Activated CD4-positive, alpha-beta T cell treated with anti-CD3 and anti-CD28 coated beads, Interleukin-2, amount 50 U/mL, for 16 hours (primary cell): ENCODE results near the gene CFAP141.
"Not testable (repeated sequence)": the region's sequence is repeated elsewhere in the genome, so short reads cannot be mapped to it uniquely, and the experiment has no call there.

ENCODE experiments used
- DNase-seq: peaks from one replicate; pipeline ENCODE4 v3.0.0-alpha.2; 2020

CFAP141 gene

DNA sequence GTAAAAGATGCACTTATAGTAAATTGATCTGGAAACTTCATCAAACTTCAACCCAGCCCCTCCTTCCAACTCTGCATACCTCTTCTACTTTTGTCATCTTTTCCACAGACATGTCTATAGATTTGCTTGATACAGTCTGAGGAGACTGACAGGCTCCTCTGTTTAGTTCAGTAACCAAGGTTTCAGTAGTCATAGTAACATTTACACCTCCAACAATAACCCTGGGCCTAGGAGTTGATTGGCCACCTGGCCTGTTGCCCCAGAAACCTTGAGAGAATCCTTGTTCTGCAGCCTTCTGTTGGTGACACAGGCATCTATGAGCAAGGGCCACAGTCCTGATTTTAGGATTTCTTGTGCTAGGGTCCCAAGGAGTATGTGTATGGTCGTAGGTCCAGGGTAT, at the start of gene CFAP141:
Gene CFAP141, minus strand, starts transcription at position 138 of the 400 bp plus-strand sequence. Its CDS starts 26 bp downstream, at position 112.
- peak; percentile 47 for DNase-seq

DNA sequence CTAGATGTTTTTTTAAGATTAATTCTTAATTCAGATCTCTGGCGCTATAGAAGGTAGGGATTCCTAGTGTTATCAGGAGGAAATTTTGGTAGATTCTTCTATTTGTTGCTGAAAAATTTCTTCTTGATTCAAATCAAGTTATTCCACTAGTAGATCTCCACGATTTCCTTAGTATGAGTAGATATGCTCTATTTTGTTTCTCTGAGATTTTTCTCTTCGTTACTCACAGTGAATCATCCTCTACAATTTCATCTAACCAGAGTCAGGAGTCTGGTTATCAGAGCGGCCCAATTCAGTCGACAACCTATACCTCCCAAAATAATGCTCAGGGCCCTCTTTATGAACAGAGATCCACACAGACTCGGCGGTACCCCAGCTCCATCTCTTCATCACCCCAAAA, 47.5 kb upstream of the CFAP141 start:
- no peak for DNase-seq

DNA sequence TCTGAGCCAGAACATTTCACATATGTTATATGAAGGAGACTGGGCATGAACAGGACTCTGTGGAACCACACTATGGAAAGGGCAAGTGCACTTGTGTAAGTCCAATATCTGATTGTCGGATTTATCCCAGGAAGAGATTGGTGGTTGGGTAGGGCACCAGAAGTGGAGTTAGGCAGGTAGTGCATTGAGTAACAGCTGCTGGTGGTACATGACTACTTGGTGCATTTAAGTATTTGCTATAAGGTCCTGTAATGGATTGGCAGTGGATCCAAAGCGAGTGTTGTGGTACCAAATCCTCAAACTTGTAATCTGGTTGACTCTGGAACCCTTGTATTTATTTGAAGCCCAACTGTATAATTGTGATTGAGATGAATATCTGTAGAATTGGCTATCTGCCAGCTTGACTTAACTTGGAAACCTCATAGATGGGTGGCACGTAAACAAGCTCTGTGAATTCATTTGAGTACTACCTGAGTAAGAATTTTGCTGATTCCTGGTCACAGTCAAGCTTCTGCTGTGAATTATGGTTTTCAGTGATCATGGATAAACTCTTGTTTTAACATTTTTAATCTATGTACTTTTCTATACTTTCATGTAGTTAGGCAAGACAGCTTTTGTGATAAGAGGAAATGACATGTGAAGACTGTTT, 35.7 kb upstream of the CFAP141 start:
- DNase-seq: no peak

DNA sequence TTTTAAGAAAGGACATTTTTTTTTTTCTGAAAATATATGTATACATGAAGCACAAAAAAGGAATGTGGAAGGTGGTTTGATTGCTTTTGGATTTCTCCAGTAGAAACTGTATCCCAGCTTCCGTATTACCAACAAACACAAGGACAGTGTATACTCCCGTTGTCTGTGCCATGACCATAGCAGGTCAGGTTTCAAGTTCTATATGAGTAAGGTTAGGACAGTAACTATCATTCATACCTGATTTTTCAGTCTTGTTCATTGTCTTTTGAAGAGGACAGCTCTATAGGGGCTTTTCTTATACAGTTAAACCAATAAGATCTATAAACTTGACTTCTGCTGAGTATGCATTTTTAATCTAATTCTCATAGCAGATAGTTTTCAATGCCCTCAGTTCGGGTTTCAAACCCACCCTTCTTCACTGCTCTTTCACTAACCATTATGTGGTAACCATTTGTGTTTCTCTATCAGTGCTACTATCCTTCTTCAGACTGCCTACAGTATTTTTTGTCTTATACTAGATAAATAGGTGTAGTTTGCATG, 34.2 kb upstream of the CFAP141 start:
- no peak for DNase-seq

DNA sequence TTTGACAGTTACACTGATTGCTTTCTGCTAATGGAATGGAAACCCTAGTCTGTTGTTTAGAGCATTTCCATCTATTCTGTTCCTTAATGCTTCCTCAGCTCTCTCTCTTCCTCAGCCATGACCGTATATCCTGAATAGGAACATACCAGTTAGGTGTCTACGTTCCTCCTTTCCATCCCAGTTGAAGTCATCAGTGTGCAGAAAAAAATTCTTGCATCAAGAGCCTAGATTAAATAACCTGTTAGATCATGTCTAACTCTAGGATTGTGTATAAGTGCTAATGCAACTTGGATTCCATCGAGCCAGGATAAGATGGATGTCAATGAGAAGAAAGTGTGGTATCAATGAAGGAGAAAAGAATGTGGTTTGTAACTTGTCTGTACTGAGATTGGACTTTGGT, 33.4 kb upstream of the CFAP141 start:
- no peak for DNase-seq

DNA sequence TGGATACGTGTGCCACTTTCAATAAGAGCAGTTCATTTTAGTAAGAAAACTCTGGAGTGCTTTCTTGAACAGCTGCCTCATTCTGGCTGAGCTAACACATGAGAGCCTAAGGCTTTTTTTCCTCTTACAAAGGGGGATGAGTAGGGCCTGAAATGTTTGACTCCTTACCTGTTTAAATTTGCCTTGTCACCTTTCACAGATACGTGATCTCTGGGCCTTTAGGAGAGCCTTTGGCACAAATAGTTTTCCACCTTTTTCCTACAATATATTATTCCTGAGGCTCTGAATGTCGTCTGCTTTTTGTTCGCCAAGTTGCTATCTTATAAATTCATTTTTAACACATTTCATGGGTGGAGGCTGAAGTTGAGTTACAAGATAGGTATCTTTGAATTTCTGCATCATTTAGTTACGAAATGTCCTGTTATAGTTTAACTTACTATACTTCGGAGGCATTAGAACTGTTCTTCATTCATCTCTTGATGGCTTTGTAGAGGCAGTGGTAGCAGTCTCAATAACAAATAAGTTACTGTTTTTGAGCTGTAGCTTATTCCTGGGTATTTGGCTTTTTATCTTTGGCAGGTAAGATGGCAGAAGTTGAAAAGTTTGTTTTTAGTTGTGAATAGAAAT, 31.9 kb upstream of the CFAP141 start:
- DNase-seq: no peak

DNA sequence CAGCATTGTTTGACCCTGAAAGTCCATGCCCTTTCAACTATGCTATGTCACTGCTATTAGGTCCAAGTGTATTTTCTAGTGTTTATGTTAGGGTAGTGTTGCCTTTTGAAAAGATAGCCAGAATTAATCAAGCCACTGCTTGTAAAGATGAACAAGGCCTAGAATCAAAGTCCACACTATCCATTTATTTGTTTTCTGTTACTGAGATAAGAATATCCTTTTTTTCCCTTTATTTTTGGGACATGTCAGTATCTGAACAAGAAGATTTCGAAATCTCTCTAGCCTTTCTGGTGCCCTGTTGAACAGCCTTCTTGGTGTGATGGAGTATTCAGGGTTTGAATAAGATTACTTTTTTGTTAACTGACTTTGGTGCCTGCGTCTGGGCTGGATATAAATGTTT, 31.3 kb upstream of the CFAP141 start:
- no peak for DNase-seq

DNA sequence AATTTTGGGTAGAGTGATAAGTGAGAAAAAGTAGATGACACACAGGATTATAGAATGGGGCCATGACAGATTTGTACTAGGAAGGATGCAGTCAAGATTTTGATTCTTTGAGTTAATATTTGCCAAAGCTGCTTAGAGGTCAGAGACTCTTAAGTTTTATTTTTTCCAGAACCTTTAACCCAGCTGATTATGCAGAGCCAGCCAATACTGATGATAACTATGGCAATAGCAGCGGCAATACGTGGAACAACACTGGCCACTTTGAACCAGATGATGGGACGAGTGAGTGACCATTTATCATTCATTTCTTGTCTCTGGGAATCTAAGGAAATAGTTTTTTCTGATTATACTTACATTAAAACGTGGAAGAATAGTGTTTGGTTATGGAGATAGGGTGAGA, 30.7 kb upstream of the CFAP141 start:
- DNase-seq: no peak

DNA sequence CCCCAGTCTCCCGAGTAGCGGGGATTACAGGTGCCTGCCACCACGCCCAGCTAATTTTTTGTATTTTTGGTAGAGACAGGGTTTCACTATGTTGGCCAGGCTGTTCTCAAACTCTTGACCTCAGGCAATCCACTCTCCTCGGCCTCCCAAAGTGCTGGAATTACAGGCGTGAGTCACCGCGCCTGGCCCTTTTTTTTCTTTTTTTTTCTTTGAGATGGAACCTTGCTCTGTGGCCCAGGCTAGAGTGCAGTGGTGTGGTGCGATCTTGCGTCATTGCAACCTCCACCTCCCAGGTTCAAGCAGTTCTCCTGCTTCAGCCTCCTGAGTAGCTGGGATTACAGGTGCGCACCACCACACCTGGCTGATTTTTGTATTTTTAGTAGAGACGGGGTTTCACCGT, 27.0 kb upstream of the CFAP141 start:
- DNase-seq: not testable (repeated sequence)

DNA sequence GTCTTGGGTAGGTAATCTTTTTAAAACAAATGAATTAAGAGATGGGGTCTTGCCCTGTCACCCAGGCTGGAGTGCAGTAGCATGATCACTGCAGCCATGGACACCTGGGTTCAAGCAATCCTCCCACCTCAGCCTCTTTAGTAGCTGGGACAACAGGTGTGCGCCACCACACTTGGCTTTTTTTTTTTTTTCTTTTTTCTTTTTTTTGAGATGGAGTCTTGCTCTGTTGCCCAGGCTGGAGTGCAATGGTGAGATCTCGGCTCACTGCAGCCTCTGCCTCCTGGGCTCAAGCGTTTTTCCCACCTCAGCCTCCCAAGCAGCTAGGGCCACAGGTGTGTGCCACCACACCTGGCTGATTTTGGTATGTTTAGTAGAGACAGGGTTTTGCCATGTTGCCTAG, 25.0 kb upstream of the CFAP141 start:
- DNase-seq: not testable (repeated sequence)

DNA sequence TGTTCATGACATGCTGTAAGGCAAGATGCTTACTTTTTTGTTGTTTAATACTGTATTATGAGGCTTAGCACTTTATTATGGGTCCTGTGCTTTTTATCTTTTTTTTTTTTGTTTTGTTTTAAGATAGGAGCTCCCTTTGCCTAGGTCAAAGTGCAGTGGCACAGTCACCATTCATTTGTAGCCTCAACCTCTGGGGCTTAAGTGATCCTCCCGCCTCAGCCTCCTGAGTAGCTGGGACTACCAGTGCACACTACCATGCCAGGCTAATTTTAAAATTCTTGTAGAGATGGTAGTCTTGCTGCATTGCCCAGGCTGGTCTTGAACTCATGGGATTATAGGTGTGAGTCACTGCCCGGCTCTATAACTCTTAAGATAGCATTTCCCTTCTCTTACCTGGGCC, 19.2 kb upstream of the CFAP141 start:
- no peak for DNase-seq

DNA sequence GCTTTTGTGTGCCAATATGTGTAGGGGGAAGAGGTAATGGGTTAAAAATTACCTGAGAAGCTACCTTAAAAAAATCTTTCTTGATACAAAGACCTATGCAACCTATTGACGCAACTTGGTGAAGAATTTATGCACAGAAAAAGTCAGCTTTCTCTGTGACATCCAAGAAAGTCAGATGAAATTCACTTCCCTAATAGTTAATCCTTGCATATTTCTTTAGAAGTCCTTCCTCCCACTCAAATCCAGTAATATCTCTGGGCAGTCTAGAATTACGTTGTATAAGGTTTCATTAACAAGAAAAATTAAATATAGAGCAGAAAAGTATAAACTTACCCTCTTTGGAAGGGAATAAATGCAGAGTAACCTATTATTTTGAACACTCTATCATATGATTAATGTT, 17.5 kb upstream of the CFAP141 start:
- no peak for DNase-seq

DNA sequence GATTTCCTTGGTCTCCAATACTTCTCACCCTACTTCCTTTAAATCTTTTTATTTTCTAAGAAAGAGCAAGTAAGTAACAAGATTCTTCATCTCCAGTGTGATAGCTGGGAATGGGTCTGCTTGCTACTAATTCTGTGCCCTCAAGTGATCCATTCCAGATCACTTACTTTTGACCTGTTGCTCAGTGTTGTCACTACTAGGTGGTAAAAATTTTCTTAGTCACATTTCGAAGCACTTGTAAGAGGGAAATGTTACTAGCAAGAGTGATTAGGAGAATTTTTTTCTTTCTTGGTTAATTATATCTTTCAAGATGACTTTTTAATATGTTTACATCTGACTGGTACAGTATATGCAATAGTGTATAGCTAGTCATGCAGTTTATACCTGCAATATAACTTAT, 16.8 kb upstream of the CFAP141 start:
- no peak for DNase-seq

DNA sequence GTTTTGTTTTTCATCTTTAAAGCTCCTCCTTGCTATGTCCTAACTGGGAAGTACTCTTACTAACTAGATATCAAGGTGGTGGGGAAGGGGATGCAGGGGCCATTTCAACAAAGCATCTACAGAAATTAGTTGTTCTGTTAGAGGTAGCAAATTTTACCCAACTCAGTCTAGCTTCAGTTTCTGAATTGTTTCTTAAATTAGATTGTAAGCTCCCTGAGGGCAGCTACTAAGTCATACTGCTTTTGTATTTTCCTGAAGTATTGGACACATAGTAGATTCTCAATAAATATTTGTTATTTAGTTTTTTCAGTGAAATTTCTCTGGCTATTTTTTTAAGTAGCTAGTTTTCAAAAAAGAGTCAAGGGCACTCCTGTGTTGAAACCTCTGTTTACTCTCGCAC, 16.4 kb upstream of the CFAP141 start:
- DNase-seq: no peak

DNA sequence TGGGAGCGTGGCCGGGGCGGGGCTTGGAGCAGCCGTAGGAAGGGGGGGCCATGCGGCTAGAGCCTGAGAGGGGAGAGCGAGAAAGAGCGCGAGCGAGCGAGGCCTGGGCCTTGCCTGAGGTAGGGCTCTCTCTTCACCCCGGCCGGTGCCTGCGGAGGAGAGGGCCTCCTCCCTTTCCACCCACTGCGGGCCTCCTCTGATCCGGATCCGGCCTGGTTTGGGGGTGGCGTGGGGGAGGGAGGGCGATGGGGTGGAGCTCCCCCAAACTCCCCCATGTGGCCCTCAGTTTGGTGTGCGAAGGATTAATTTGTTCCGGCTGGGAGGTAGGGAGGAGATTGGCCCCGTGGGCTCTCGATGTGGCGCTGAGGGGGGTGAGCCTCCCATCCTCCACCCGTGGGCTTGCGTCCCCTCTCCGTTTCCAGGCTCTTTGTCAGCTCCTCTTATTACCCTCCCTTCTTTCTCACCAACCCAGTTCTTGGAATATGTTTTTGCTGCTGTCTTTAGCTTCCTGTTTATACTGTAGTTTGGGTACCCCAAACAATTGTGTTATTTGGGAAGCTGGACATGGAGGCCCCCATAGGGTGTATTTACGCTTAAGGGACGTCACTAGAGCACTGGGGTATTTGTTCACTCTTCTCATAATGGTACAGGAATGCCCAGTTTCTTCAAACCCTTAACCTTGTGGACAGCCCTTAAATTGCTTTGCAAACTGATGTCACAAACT, 15.3 kb upstream of the CFAP141 start:
- DNase-seq: peak; percentile 59

DNA sequence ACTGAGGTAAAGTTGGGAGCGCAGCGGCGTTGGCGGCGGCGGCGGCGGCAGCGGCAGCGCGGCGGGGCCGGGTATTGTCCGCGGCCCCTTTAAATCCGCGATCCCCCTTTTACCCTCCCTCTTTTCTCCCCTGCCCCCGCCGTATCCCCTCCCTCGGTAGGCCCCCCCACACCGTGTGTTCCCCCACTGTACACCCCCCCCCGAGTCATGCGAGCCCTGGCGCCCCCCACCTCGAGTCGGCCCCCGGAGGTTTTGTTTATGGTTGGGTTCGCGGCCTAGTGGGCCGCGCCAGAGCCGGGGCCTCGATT, 14.8 kb upstream of the CFAP141 start:
- no peak for DNase-seq

DNA sequence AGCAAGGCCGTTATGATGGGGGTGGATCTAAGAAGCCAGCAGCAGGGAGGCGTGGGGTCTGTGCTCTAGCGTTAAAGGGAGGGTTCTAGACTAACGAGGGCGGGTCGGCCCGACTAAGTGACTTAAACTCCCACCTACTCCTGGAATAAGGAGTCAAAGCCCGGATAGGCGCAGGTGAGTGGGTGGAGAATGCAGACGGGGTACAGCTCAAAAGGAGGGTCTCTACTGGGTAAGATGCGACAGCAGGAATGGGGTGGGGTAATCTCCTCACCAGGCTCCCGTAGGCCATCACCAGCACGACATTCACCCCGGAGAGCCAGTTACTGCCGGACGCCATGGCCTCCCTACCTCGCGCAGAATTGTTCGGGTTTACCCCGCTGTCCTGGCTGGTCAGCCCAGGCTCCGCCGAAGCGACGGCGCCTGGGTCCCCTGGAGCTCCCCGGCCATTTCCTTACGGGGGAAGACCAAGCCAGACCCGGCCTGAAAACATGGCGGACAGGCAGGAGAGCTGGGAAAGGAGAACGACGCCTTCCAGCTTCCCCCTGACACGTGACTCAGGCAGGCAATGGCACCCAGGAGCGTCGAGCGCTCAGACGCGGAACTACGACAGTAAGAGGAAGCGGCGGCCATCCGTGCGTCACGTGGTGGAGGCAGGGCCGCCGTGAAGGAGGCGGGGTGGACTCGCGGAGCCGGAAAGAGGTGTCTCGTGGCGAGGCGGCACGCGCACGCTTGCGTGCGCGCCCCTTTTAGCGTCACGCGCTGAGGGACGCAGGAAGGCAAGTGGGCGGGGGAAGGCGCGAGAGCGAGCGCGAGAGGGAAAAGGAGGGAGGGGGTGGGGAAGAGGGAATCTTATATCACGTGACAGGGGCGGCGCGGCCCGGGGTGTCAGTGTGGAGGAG, 14.2 kb upstream of the CFAP141 start, which contains the start of gene UBAP2L:
Gene UBAP2L, plus strand, starts transcription at position 885 of the 899 bp plus-strand sequence. CDS start 4,169 bp downstream, outside the sequence.
- DNase-seq: peak; percentile 99

DNA sequence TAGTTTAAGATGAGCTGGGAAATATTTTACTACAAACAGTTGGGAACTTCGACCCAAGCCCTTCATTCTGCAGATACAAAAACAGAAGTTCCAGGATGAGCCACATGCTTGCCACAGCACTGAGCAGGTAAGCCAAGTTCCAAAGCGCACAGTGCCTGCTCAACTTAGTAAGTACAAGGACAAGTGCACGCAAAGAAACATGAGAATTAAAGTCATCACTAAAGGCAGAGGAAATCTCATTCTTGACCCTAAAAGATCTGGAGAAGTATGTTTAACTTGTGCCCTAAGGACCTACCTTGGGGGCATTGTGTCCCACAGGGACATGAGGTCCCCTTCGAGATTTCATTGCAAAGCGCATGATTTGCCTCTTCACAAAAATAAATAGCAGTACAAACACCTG, 13.4 kb upstream of the CFAP141 start:
- peak; percentile 14 for DNase-seq

DNA sequence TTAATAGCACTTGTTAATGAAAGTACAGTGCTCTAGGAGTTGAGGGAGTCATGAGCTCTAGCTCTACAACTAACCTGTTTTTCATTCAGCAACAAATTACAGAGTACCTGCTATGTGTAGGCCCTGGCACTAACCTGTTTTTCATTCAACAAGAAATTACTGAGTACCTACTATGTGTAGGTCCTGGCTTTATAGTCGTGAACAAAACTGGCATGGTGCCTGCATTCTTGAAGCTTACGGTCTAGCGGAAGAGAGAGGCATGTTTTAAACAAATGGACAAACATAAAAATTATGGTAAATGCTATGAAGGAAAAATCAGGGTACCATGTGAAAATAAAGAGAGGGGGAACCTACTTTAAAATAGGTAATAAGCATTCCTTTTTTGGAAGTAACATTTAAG, 12.4 kb upstream of the CFAP141 start:
- no peak for DNase-seq

DNA sequence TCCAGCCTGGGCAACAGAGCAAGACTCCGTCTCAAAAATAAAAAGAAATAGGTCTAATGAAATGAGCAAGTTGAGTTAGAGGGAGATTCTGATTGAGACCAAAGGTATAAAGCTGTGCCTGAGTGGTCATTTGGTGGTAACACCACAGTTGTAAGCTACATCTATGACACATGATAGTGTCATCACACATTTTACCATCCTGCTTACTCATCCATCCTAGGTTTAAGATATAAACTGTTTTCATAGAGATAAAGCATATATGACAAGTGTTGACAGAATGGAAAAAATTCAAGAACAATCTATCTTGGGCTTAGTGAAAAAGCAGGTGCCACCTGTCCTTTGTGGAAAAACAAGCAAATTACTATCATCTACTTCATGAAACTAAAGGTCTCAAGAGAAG, 7.1 kb upstream of the CFAP141 start:
- DNase-seq: peak; percentile 21

DNA sequence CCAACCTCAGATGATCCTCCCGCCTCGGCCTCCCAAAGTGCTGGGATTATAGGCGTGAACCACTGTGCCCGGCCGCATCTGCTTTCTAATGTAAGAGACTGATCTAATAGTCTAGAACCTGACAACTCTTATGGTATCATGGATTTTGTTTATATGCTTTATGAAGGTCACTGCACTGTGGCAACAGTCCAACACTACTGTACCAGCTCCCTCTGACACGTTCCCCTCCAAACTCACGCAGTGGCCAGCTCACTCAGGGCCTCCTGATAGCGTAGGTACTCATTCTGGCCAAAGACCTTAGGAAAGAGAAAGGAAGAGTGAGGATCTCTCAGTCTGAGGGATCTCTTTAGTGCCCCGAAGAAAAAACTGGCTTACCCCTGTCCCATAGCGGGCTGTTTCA, 6.0 kb upstream of the CFAP141 start:
- no peak for DNase-seq

DNA sequence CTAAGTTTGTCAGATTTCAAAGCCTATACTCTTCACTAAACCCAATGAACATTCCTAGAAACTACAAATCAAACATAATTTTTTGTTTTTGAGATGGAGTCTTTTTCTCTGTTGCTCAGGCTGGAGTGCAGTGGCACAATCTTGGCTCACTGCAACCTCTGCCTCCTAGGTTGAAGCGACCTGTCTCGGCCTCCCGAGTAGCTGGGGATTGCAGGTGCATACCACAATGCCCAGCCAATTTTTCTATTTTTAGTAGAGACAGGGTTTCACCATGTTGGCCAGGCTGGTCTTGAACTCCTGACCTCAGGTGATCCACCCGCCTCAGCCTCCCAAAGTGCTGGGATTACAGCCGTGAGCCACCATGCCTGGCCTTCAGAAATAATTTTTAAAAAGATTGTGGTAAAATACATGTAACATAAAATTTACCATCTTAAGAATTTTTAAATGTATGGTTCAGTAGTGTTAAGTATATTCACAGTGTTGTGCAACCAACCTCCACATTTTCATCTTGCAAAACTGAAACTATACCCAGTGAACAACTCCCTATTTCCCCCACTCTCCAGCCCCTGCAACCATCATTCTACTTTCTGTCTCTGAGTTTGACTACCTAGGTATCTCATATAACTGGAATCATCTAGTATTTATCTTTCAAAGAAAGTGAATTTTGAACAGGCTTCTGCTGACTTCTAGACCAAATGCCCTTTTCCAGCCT, 2.7 kb upstream of the CFAP141 start:
- DNase-seq: no peak
